ELF-1 (cell line): ENCODE results near the gene DCAF8.

Experiments
- DNase-seq: peaks from one replicate; pipeline ENCODE4 v3.0.0-alpha.2; 2016; ENCODE audit warnings: low read depth, low spot score

The DCAF8 gene

DNA sequence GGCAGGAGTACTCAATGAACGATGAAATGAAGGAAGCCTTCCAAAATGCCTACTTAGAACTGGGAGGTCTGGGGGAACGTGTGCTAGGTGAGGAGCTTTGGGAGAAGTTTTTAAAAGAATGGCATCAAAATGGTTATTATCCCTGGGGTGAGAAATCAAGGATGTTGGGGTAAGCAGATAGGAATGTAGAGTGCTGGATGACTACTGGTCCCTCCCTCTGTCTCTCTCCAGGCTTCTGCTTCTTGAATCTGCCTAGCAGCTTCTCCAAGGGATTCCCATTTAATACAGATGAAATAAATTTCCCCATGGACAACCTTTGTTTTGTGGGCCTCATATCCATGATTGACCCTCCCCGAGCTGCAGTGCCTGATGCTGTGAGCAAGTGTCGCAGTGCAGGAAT lies 91.0 kb downstream of the DCAF8 start:
- no peak for DNase-seq

DNA sequence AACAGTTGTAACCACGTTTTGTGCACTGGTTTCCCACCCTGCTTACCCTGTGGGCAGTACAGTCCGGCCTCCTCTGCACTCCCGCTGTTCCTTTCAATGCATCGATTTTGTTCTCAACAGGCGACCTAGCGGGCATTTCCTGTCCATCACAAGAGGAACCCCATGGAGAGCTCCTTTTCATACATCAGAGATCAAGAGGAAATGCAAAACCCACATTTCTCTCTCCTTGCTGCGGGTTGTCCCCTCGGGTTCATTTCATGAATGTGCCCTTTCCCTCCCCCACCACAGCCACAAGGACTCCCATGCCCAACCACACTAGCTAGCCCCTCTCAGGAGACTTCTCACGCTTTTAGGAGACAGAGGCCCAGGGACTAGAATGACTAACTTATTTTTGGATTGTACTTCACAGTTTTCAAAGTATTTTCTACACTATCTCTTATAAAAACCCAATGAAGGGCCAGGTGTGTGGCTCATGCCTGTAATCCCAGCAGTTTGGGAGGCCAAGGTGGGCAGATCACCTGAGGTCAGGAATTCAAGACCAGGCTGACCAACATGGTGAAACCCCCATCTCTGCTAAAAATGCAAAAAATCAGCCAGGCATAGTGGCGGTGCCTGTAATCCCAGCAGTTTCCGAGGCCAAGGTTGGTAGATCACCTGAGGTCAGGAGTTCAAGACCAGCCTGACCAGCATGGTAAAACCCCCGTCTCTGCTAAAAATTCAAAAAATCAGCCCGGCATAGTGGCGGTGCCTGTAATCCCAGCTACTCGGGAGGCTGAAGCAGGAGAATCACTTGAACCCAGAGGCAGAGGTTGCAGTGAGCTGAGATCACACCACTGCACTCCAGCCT lies 92.6 kb downstream of the DCAF8 start:
- peak; percentile 90 for DNase-seq

DNA sequence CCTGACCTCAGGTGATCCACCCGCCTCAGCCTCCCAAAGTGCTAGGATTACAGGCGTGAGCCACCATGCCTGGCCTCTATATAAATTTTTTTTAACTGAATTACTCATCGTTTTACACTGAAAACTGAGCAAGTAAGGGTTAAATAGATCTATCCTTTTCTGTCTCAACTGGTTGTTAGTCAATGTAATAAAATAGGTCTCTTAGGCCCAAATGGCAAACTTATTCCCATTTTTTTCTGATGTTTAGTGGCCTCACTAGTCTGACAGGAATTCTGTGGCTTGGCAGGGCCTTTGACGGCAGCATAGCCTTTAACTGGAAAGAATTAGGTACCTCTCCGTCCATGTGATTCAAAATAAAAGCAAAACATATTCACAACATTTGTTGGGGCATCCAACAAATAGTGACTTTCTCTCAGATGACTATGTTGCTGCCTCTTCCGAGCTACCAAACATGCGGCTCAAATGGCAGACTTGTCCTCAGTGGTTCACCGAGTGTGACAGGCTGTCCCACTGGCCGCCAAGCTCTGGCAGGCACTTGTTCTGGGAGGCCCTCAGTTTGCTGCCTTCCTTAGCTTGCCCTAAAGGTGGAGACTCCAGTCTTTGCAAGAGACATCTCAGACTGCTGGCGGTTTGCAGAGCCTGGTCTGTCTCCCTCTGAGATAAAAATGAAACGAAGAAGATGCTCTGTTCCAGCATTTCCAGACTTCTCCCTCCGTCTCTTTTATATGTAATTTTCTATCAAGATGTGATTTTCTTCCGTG lies 93.6 kb downstream of the DCAF8 start:
- DNase-seq, result peak; percentile 78

GRCh38 chr1:160168016-160168415 lies 94.3 kb downstream of the DCAF8 start:
- DNase-seq, result no peak

DNA sequence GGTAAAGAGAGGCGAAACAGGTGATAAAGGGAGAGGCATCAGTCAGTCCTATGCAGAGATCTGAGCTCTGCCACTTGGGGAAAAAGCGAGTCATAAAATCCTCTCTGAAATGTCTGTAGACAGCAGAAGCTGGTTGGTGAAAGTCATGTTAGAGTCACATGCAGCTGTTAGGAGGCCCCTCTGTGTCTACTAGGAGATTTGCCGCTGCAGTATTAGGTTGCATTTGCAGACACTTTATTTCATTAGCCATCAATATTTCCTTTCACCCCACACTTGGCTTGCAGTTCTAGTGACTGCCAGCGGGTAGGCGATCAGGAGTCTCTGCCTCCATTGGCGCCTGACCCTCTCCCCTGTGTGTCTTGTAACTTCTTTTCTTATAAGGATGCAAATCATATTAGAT lies 94.8 kb downstream of the DCAF8 start:
- DNase-seq, result no peak

DNA sequence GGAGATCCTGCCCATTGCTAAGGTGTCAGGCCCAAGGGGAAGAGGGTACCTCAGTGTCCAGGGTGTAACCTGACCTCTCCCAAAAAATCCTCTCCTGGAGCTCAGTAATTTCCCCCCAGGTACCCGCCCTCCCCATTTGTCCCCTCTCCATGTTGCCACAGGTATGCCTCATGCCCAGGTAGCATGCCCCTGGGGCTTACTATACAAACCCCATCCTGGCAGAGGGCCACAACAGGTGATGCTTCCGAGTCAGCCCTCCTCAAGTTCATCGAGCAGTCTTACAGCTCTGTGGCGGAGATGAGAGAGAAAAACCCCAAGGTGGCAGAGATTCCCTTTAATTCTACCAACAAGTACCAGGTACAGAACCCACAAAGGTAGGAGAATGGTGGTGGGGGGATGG lies 95.3 kb downstream of the DCAF8 start:
- no peak for DNase-seq

GRCh38 chr1:160166166-160166868 lies 96.0 kb downstream of the DCAF8 start:
- DNase-seq, result no peak
